H1 (cell line): ENCODE results near the gene AIPL1. TPM values are rescaled to one million over a fixed set of nuclear protein-coding genes. Genes with fewer than 3 reads are reported as not detected.

Experiments used
- CTCF ChIA-PET: fragments of 300-600 bp; sonication (Branson Sonifier 250); formaldehyde crosslinking; loops from one replicate; lab custom pipeline; 2021; ENCODE audit not compliant: partially characterized antibody; lab: Charles Lee
- POLR2A ChIA-PET: fragments of 300-600 bp; sonication (Branson Sonifier 250); formaldehyde crosslinking; loops from one replicate; lab custom pipeline; 2021; ENCODE audit warnings: inconsistent platforms; ENCODE audit not compliant: partially characterized antibody; lab: Charles Lee
- DNase-seq, 2 experiments: peaks; one replicate each; pipeline versions ENCODE4 v3.0.0 to v3.0.0-alpha.2; 2010 to 2022; ENCODE audit warnings: low spot score in 2 of 2, low read depth in 1 of 2, mixed read lengths in 1 of 2
- FAIRE-seq: peaks from 2 replicates; lab custom pipeline; 2011; peaks lifted over from hg19 to GRCh38; lab: Jason Lieb, UNC
- H2AFZ ChIP-seq: 2 replicates; pipeline ENCODE4 v1.8.1; 2012; ENCODE audit warnings: low read length, inconsistent platforms
- H2AK5ac ChIP-seq: 2 replicates; pipeline ENCODE4 v1.6.1; 2013; ENCODE audit warnings: low read depth, low read length
- H2BK120ac ChIP-seq: replicated peaks from 2 replicates; pipeline ENCODE3; 2013; ENCODE audit warnings: low read depth, low read length, inconsistent platforms
- H2BK12ac ChIP-seq: 2 replicates; pipeline ENCODE4 v1.6.1; 2013; ENCODE audit warnings: low read depth, low read length
- H2BK15ac ChIP-seq: 2 replicates; pipeline ENCODE4 v1.6.1; 2013; ENCODE audit warnings: low read length
- H2BK20ac ChIP-seq: 2 replicates; pipeline ENCODE4 v1.6.1; 2013; ENCODE audit warnings: low read length
- H2BK5ac ChIP-seq: 2 replicates; pipeline ENCODE4 v1.6.1; 2013; ENCODE audit warnings: low read depth, low read length
- H3K14ac ChIP-seq: 2 replicates; pipeline ENCODE4 v1.6.1; 2013; ENCODE audit warnings: inconsistent platforms; ENCODE audit not compliant: insufficient read length
- H3K18ac ChIP-seq: 2 replicates; pipeline ENCODE4 v1.6.1; 2013; ENCODE audit warnings: low read length; ENCODE audit errors: extremely low read depth
- H3K23ac ChIP-seq: 2 replicates; pipeline ENCODE4 v1.6.1; 2013; ENCODE audit warnings: inconsistent platforms; ENCODE audit not compliant: insufficient read length
- H3K23me2 ChIP-seq: 2 replicates; pipeline ENCODE4 v1.6.1; 2013; ENCODE audit warnings: low read depth, low read length
- H3K27ac ChIP-seq: 2 replicates; pipeline ENCODE4 v1.6.1; 2011; ENCODE audit warnings: low read depth, low read length, inconsistent platforms
- H3K27me3 ChIP-seq, 4 experiments: replicated peaks in 1 of 4; 1 replicate in 1 of 4; 2 replicates in 3 of 4; pipeline versions ENCODE4 v1.6.1 to v1.8.1; 2011 to 2013; ENCODE audit warnings: low read length in 3 of 4, mild to moderate bottlenecking in 3 of 4, inconsistent platforms in 2 of 4, mixed read lengths in 2 of 4, moderate library complexity in 1 of 4; ENCODE audit not compliant: control insufficient read depth in 3 of 4, insufficient read depth in 3 of 4; ENCODE audit errors: extremely low read depth in 1 of 4
- H3K36me3 ChIP-seq, 4 experiments: 2 replicates each; pipeline versions ENCODE4 v1.6.1 to v1.8.1; 2011 to 2013; ENCODE audit warnings: mild to moderate bottlenecking in 4 of 4, low read length in 3 of 4, moderate library complexity in 2 of 4, control low read depth in 1 of 4, inconsistent platforms in 1 of 4; ENCODE audit not compliant: insufficient read depth in 4 of 4, control insufficient read depth in 2 of 4
- H3K4ac ChIP-seq: replicated peaks from 2 replicates; pipeline ENCODE3; 2013; ENCODE audit warnings: low read length, low read depth, mixed read lengths, inconsistent platforms; ENCODE audit not compliant: insufficient read length
- H3K4me1 ChIP-seq, 4 experiments: replicated peaks in 1 of 4; 1 replicate in 1 of 4; 2 replicates in 3 of 4; pipeline versions ENCODE4 v1.6.1 to v1.8.1; 2011 to 2013; ENCODE audit warnings: low read length in 3 of 4, inconsistent platforms in 2 of 4, mixed read lengths in 1 of 4; ENCODE audit not compliant: insufficient read depth in 4 of 4, control insufficient read depth in 3 of 4
- H3K4me2 ChIP-seq, 2 experiments: 2 replicates each; pipeline versions ENCODE4 v1.6.1 to v1.8.1; 2011 to 2013; ENCODE audit warnings: low read depth in 2 of 2, low read length in 2 of 2, control low read depth in 1 of 2, inconsistent platforms in 1 of 2, mild to moderate bottlenecking in 1 of 2; ENCODE audit not compliant: insufficient read depth in 1 of 2
- H3K4me3 ChIP-seq, 4 experiments: fragments of 200-600, 300-600 bp in 1 of 4; sonication (generic), shearing (Covaris generic), sonication (Bioruptor Twin) in 1 of 4; 2 replicates each; pipeline versions ENCODE4 v1.5.1 to v1.8.1; 2011 to 2016; ENCODE audit warnings: low read length in 4 of 4, low read depth in 3 of 4, control low read depth in 2 of 4, inconsistent platforms in 2 of 4, mild to moderate bottlenecking in 2 of 4, mixed read lengths in 1 of 4, moderate library complexity in 1 of 4; ENCODE audit not compliant: insufficient read depth in 2 of 4; ENCODE audit errors: extremely low read depth in 1 of 4
- H3K56ac ChIP-seq: replicated peaks from 2 replicates; pipeline ENCODE3; 2013; ENCODE audit warnings: low read depth, mild to moderate bottlenecking, mixed read lengths, low read length, inconsistent platforms; ENCODE audit not compliant: insufficient read length
- H3K79me1 ChIP-seq: 2 replicates; pipeline ENCODE4 v1.6.1; 2013; ENCODE audit warnings: low read depth, low read length, control low read depth
- H3K79me2 ChIP-seq, 2 experiments: 2 replicates each; pipeline versions ENCODE4 v1.6.1 to v1.8.1; 2012 to 2013; ENCODE audit warnings: low read length in 2 of 2, mild to moderate bottlenecking in 2 of 2, inconsistent platforms in 1 of 2; ENCODE audit not compliant: insufficient read depth in 2 of 2, control insufficient read depth in 1 of 2
- H3K9ac ChIP-seq, 4 experiments: replicated peaks in 1 of 4; 1 replicate in 1 of 4; 2 replicates in 3 of 4; pipeline versions ENCODE4 v1.6.1 to v1.8.1; 2011 to 2013; ENCODE audit warnings: low read depth in 3 of 4, low read length in 3 of 4, control low read depth in 2 of 4, mild to moderate bottlenecking in 2 of 4, moderate library complexity in 2 of 4, inconsistent platforms in 1 of 4; ENCODE audit errors: extremely low read depth in 1 of 4
- H3K9me3 ChIP-seq, 2 experiments: 2 replicates each; pipeline versions ENCODE4 v1.6.1 to v1.8.1; 2012 to 2013; ENCODE audit warnings: mild to moderate bottlenecking in 2 of 2, moderate library complexity in 2 of 2, control low read depth in 1 of 2, inconsistent platforms in 1 of 2, low read depth in 1 of 2, low read length in 1 of 2, mixed read lengths in 1 of 2; ENCODE audit not compliant: insufficient read depth in 2 of 2
- H4K20me1 ChIP-seq, 2 experiments: replicated peaks in 1 of 2; 2 replicates each; pipeline versions ENCODE3 to v1.8.1; 2011 to 2013; ENCODE audit warnings: inconsistent platforms in 2 of 2, low read length in 2 of 2, mild to moderate bottlenecking in 1 of 2; ENCODE audit not compliant: insufficient read depth in 2 of 2, control insufficient read depth in 1 of 2
- H4K5ac ChIP-seq: 2 replicates; pipeline ENCODE4 v1.6.1; 2013; ENCODE audit warnings: low read length, low read depth, mixed read lengths, inconsistent platforms; ENCODE audit not compliant: insufficient read length
- H4K8ac ChIP-seq: 2 replicates; pipeline ENCODE4 v1.8.0; 2013; ENCODE audit warnings: mild to moderate bottlenecking, moderate library complexity, low read length, inconsistent platforms; ENCODE audit not compliant: insufficient read depth; ENCODE audit errors: extremely low read depth
- H4K91ac ChIP-seq: replicated peaks from 2 replicates; pipeline ENCODE3; 2013; ENCODE audit warnings: low read length, mixed read lengths, inconsistent platforms; ENCODE audit not compliant: insufficient read length
- WGBS, 2 experiments: shearing (Covaris generic) in 1 of 2; methylation state at CpG; one replicate each; pipeline versions ENCODE4 v1.1.6 to v1.1.7; 2013 to 2015; ENCODE audit warnings: low lambda C conversion rate in 2 of 2, mixed read lengths in 2 of 2, inconsistent platforms in 1 of 2, low coverage in 1 of 2, missing lambda C conversion rate in 1 of 2; ENCODE audit not compliant: insufficient replicate concordance in 2 of 2, insufficient coverage in 1 of 2, insufficient read length in 1 of 2; ENCODE audit errors: extremely low coverage in 1 of 2, missing lambda C conversion rate in 1 of 2; 5-methylcytosine and 5-hydroxymethylcytosine counted together
- polyA plus RNA-seq, 7 experiments: library from polyadenylated mRNA; depleted of rRNA in 3 of 7; stranded (reverse) in 5 of 7; unstranded in 2 of 7; fragments of >200 nt in 5 of 7; fragments of 200-250 nt in 2 of 7; gene quantifications; 1 replicate in 5 of 7; 2 replicates in 1 of 7; 4 replicates in 1 of 7; pipeline versions ENCODE4 v1.2.1 to v1.2.3, GENCODE V29; 2011 to 2013; ENCODE audit warnings: missing spikeins in 2 of 7, mixed read lengths in 2 of 7
- total RNA-seq: library from RNA; stranded (reverse); fragmentation: NEBNext Ultra II Directional; extraction: Animal tissue kit (Norgen Biotek cat#: 25700); gene quantifications from 2 replicates; pipeline ENCODE4 v1.2.1, GENCODE V29; 2021

AIPL1 gene
- total and polyA plus RNA-seq, 2 of the 8 experiments (the other 6 are each of a cell fraction or from before 2014, with no cell fraction given) = 0.56 to 0.71 TPM

- H3K4me2 ChIP-seq = no peak overlapping the region
- no peak overlapping the region for H4K91ac ChIP-seq
- no peak overlapping the region for H2BK20ac ChIP-seq
- H3K27ac ChIP-seq = no peak overlapping the region
- no peak overlapping the region for H2BK120ac ChIP-seq
- no peaks in the 10 kb centered on the region for H3K23me2 ChIP-seq
- no peaks in the 10 kb centered on the region for H3K9me3 ChIP-seq
- FAIRE-seq (no peak), DNase-seq (no peak)
- no peaks in the 10 kb centered on the region for H3K36me3 ChIP-seq
- H2BK15ac ChIP-seq = no peak overlapping the region
- no peaks in the 10 kb centered on the region for H3K79me1 ChIP-seq
- WGBS, 2 experiments = 98% methylated on average over 6 of the region's 6 CpGs; no CpG with 5 or more reads in 1 of the 2 experiments
- no peak overlapping the region for H3K18ac ChIP-seq
- H4K20me1 ChIP-seq = no peaks in the 10 kb centered on the region
- H3K4ac ChIP-seq = no peak overlapping the region
- H2AK5ac ChIP-seq = no peak overlapping the region
- H3K4me3 ChIP-seq = no peak overlapping the region
- no peak overlapping the region for H3K56ac ChIP-seq
- H4K8ac ChIP-seq = no peak overlapping the region
- ChIA-PET CTCF (interaction anchor here (0.6 to 2.7 kb wide), 6 partner anchors 48 to 820 kb away, joined by 3 to 6 read pairs (median 4); no protein-coding TSS in a partner anchor), POLR2A (no interaction called here)
- H3K27me3 ChIP-seq = no peaks in the 10 kb centered on the region; a peak in 1 of 7 replicates
- H2BK12ac ChIP-seq = no peak overlapping the region
- H3K9ac ChIP-seq = no peak overlapping the region
- no peak overlapping the region for H3K14ac ChIP-seq
- no peak overlapping the region for H4K5ac ChIP-seq
- no peak overlapping the region for H2AFZ ChIP-seq
- no peaks in the 10 kb centered on the region for H3K4me1 ChIP-seq
- H2BK5ac ChIP-seq = no peak overlapping the region
- H3K79me2 ChIP-seq = no peaks in the 10 kb centered on the region
- no peak overlapping the region for H3K23ac ChIP-seq
Observed at GRCh38 chr17:6408276-6408675, 26.6 kb downstream of the AIPL1 start.
